HG03097 (cell line): ENCODE results near the gene ATXN8OS.
A peak's percentile ranks its signal among the peaks of the same experiment; 100 is the strongest.
"Not testable (repeated sequence)": the region's sequence is repeated elsewhere in the genome, so short reads cannot be mapped to it uniquely, and the experiment has no call there.

ENCODE experiments used
- ATAC-seq: cut with Tn5 transposase; IDR thresholded peaks from one replicate; pipeline ENCODE4 v1.9.1; 2021; ENCODE audit not compliant: unreplicated experiment, low FRiP score

Gene ATXN8OS

GRCh38 chr13:70107498-70108281 is at the start of gene ATXN8OS:
Gene ATXN8OS (plus strand): TSS chr13:70107826.
- no peak for ATAC-seq

- no peak for ATAC-seq
These were observed 27.6 kb upstream of the ATXN8OS start for GRCh38 chr13:70080012-70080411.

GRCh38 chr13:70087247-70087646 is 20.4 kb upstream of the ATXN8OS start:
- ATAC-seq = no peak

GRCh38 chr13:70088926-70089325 is 18.7 kb upstream of the ATXN8OS start:
- ATAC-seq = no peak

GRCh38 chr13:70090036-70090723 is 17.4 kb upstream of the ATXN8OS start:
- peak; percentile 90 for ATAC-seq

DNA sequence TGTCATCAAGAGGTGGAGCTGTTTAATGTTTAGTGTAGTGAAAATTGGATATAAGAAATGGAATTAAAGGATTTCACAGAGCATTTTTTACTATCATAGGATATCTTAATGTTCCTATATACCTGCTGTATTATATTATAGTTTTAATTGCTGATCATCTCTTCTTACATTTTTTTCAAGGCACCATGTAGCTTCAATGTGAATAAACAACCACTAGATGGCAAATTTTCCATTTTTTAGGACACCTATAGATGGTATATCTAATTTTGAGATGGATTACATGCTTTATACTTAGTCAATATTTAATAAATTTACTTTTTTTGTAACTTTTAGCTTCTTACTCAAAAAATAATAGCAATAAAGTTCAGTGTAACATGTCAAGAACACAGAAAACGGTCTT is 9.0 kb upstream of the ATXN8OS start:
- no peak for ATAC-seq

DNA sequence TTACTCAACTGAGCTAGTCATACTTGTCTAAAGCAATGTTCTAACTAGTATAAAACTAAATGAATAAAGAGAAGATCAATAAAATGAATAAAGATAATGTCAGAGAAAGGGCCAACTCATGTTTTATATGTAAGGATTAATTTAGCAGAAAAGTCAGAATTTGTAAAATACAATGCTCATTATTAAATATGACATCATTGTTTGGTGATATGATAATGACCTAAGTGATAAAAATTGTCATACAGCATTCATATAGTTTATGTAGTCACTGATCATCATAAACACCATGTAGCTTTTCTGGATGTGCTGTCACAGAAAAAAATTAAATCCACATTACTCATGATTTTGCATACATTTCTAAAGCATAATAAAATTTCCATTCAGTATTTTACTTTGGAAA is 3.1 kb upstream of the ATXN8OS start:
- no peak for ATAC-seq

- no peak for ATAC-seq
These were observed 515 bp upstream of the ATXN8OS start for GRCh38 chr13:70107125-70107497.

DNA sequence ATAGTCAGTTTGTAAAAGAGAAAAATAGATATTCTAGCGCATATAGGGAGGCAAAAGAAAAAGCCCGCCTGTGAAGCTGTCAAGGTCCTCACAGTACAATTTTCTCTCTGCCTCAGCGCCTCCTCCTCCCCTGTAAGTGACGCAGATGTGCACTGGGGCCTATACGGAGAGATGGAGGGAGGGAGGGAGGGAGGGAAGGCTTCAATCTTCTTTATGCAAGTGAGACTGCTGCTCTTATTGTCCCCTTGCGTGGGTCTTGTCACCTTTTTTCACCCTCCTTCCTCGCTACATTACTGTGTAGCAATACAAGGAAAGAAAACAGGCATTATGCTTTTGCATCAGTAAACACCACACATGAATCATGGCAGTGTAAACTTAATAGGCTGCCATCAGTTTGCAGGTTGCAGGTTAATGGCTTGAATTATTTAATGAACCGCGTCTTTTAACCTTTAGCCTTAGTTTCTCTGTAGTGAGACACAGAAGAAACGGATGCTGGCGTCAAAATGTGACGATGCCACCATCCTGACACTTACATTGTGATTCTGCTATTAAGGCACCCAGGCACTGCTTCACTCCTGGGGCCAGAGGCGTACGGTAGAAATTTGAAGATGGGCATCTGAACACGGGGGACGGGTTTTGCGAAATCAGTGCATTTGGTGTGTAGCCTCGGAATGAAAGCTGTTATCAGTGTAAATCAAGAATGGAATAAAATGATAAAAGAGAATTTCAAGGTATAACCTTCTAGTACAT is 905 bp downstream of the ATXN8OS start, which contains the start of gene KLHL1:
TSS of gene KLHL1 (minus strand) at position 97 of the 750 bp plus-strand sequence. CDS start 753 bp downstream, outside the sequence.
- ATAC-seq = no peak

- ATAC-seq = no peak
These were observed 9.8 kb downstream of the ATXN8OS start for GRCh38 chr13:70117338-70117905.

DNA sequence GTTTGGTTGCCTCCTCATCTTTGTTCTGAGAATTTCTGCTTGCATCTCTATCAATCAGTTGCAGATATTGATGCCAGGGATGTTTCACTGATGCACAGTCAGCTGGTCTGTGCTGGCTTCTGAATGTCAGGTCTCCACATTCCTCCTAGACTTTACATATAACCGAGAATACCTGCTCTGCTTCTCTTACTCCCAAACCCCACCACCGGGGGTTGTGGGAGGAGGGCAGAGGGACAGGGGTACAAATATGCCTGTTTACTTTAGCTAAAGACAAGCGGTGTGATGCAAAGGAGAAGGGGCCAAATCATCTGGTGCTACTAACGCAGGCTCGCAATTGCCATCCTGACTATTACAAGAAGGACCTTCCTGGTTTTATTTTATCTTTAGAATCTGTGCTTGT is 18.1 kb downstream of the ATXN8OS start:
- ATAC-seq = no peak

DNA sequence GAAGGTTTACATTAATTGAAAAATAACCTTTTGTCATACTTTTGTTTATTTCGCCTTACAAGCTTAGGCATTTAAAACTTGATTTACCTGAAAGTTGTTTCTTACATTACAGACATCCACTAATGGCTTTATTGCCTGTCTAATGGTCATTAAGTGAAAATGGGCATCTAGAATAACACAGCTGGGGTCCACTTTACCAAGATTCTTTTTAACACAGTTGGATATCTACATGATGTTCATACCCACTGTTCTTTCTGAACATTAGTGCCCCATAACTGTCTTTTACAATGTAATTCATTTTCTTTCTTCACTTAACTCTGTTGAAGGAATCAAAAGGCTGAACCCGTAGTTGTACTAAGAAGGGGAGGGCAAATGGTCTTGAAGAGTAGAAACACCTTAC is 20.5 kb downstream of the ATXN8OS start:
- ATAC-seq = no peak

GRCh38 chr13:70142658-70143057 is 35.0 kb downstream of the ATXN8OS start:
- ATAC-seq = not testable (repeated sequence)

GRCh38 chr13:70162141-70162540 is 54.5 kb downstream of the ATXN8OS start:
- ATAC-seq = no peak

DNA sequence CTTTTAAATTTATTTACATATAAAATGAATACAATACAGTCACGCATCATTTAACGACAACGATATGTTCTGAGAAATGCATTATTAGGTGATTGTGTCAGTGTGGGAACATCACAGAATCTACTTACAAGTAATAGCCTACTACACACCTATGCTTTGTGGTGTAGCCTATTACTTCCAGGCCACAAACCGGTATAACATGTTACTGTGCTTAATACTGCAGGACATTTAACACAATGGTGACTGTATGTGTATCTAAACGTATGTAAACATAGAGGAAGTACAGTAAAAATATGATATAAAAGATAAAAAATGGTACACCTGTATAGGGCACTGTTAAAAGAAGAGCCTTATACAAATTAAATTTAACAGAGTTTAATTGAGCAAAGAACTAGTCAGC is 63.1 kb downstream of the ATXN8OS start:
- no peak for ATAC-seq

DNA sequence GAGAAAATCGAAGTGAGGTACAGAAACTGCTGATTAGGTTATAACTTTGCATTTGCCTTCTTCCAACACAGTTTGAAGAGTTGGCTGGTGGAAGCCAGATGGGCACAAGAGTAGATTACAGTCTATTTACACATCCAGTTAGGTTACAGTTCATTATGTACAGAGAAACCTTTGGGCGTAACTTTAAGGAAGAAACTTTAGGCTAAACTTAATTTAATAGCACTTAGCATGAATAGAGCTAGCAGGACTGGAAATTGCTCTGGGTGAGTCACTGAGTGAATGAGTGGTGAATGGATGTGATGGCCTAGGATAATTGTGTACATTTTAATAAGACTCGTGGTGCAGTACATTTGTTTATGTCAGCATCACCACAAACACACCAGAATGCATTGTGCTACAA is 63.5 kb downstream of the ATXN8OS start:
- no peak for ATAC-seq

GRCh38 chr13:70172946-70173597 is 65.4 kb downstream of the ATXN8OS start:
- no peak for ATAC-seq

GRCh38 chr13:70173598-70173959 is 66.0 kb downstream of the ATXN8OS start:
- no peak for ATAC-seq

GRCh38 chr13:70178346-70178745 is 70.7 kb downstream of the ATXN8OS start:
- ATAC-seq = no peak
